SU-DHL-6 (cell line): ENCODE measurements around the gene TAGLN2.

Experiments
- H2AFZ ChIP-seq: fragments of 200-600 bp; sonication (generic); 2 replicates; pipeline ENCODE4 v1.6.1; 2014; ENCODE audit warnings: low read depth, mild to moderate bottlenecking, moderate library complexity, mixed read lengths, antibody characterized with exemption, low read length; ENCODE audit not compliant: severe bottlenecking
- H3F3A ChIP-seq: fragments of 200-600 bp; shearing (Covaris generic); 2 replicates; pipeline ENCODE4 v1.6.0; 2016; ENCODE audit warnings: antibody characterized with exemption, mild to moderate bottlenecking; ENCODE audit not compliant: insufficient read depth
- H3K27ac ChIP-seq: fragments of 200-600 bp; sonication (generic); 2 replicates; pipeline ENCODE4 v1.5.1; 2016; ENCODE audit warnings: low read depth, mild to moderate bottlenecking, low read length, moderate library complexity, mixed read lengths
- H3K27me3 ChIP-seq: fragments of 200-600 bp; sonication (generic), shearing (Covaris generic); 2 replicates; pipeline ENCODE4 v1.6.0; 2014; ENCODE audit warnings: mild to moderate bottlenecking, low read length
- H3K36me3 ChIP-seq: fragments of 200-600 bp; sonication (generic); 2 replicates; pipeline ENCODE4 v1.6.1; 2014; ENCODE audit warnings: mild to moderate bottlenecking, low read length, mixed read lengths
- H3K4me2 ChIP-seq: fragments of 300-600, 200-600 bp; shearing (Covaris generic), sonication (generic); 2 replicates; pipeline ENCODE4 v1.6.0; 2014; ENCODE audit warnings: low read length, low read depth, mild to moderate bottlenecking; ENCODE audit not compliant: poor library complexity, severe bottlenecking
- H3K4me3 ChIP-seq: fragments of 200-600 bp; sonication (generic); 2 replicates; pipeline ENCODE4 v1.5.1; 2014; ENCODE audit warnings: antibody characterized with exemption, low read length, mild to moderate bottlenecking, mixed read lengths; ENCODE audit not compliant: insufficient read depth, poor library complexity, severe bottlenecking
- H3K79me2 ChIP-seq: fragments of 200-600 bp; sonication (generic); 2 replicates; pipeline ENCODE4 v1.6.1; 2014; ENCODE audit warnings: mild to moderate bottlenecking, low read length, moderate library complexity; ENCODE audit not compliant: insufficient read depth
- H3K9ac ChIP-seq: fragments of 200-600 bp; sonication (generic); 2 replicates; pipeline ENCODE4 v1.7.0; 2014; ENCODE audit warnings: mild to moderate bottlenecking, low read length
- H3K9me2 ChIP-seq: fragments of 200-600 bp; sonication (generic); replicated peaks from 2 replicates; pipeline ENCODE4 v1.6.1; 2014; ENCODE audit warnings: low read length; ENCODE audit not compliant: insufficient read depth
- H3K9me3 ChIP-seq: fragments of 200-600 bp; sonication (generic); 2 replicates; pipeline ENCODE4 v1.6.1; 2014; ENCODE audit warnings: low read length, mixed read lengths; ENCODE audit not compliant: insufficient read depth
- H4K20me1 ChIP-seq: fragments of 200-600 bp; sonication (generic); 2 replicates; pipeline ENCODE4 v1.6.1; 2014; ENCODE audit warnings: low read depth, mild to moderate bottlenecking, antibody characterized with exemption, low read length, moderate library complexity, mixed read lengths
- CTCF ChIP-seq: fragments of 200-600 bp; sonication (generic); IDR thresholded peaks from one replicate; pipeline ENCODE4 v1.5.1; 2017; ENCODE audit warnings: antibody characterized with exemption, mild to moderate bottlenecking, low read length, moderate library complexity; ENCODE audit not compliant: insufficient read depth, poor library complexity, severe bottlenecking
- EZH2phosphoT487 ChIP-seq: fragments of 200-600 bp; sonication (generic), shearing (Covaris generic); conservative IDR thresholded peaks from 2 replicates; pipeline ENCODE4 v1.6.1; 2018; ENCODE audit warnings: mild to moderate bottlenecking, antibody characterized with exemption, low read length, moderate library complexity, mixed read lengths

The TAGLN2 gene

GRCh38 chr1:159935719-159936272 is 10.5 kb upstream of the TAGLN2 start:
- Histone ChIP-seq H3K9me2 (no peaks in the 10 kb centered on the region), H4K20me1 (no peaks in the 10 kb centered on the region), H3K9me3 (no peaks in the 10 kb centered on the region), H3K27ac (no peak overlapping the region), H3K36me3 (no peaks in the 10 kb centered on the region), H3K4me2 (no peak overlapping the region), H2AFZ (no peak overlapping the region), H3K79me2 (no peaks in the 10 kb centered on the region), H3K27me3 (no peaks in the 10 kb centered on the region), H3K4me3 (no peak overlapping the region), H3K9ac (no peak overlapping the region), H3F3A (no peaks in the 10 kb centered on the region)
- no peak for TF ChIP-seq EZH2phosphoT487
- no peak for TF ChIP-seq CTCF

GRCh38 chr1:159935305-159935704 is 10.0 kb upstream of the TAGLN2 start:
- H3K4me3 ChIP-seq, result no peak overlapping the region
- TF ChIP-seq CTCF, result no peak
- no peak for TF ChIP-seq EZH2phosphoT487

GRCh38 chr1:159934136-159935039 is 9.1 kb upstream of the TAGLN2 start:
- H3F3A ChIP-seq, result no peaks in the 10 kb centered on the region
- H2AFZ ChIP-seq, result no peak overlapping the region
- no peaks in the 10 kb centered on the region for H3K27me3 ChIP-seq
- no peaks in the 10 kb centered on the region for H3K9me3 ChIP-seq
- no peak overlapping the region for H3K4me3 ChIP-seq
- TF ChIP-seq CTCF, result no peak
- no peak for TF ChIP-seq EZH2phosphoT487
- H3K9me2 ChIP-seq, result no peaks in the 10 kb centered on the region
- no peaks in the 10 kb centered on the region for H4K20me1 ChIP-seq
- no peaks in the 10 kb centered on the region for H3K36me3 ChIP-seq
- no peak overlapping the region for H3K4me2 ChIP-seq
- no peak overlapping the region for H3K27ac ChIP-seq
- no peaks in the 10 kb centered on the region for H3K79me2 ChIP-seq
- H3K9ac ChIP-seq, result no peak overlapping the region

More at GRCh38 chr1:159935305-159935704, 10.0 kb upstream of the TAGLN2 start:
- H3F3A ChIP-seq, result no peaks in the 10 kb centered on the region
- H2AFZ ChIP-seq, result no peak overlapping the region
- H3K4me2 ChIP-seq, result no peak overlapping the region
- H3K9me2 ChIP-seq, result no peaks in the 10 kb centered on the region
- H3K9me3 ChIP-seq, result no peaks in the 10 kb centered on the region
- H4K20me1 ChIP-seq, result no peaks in the 10 kb centered on the region
- no peaks in the 10 kb centered on the region for H3K79me2 ChIP-seq
- H3K36me3 ChIP-seq, result no peaks in the 10 kb centered on the region
- no peak overlapping the region for H3K9ac ChIP-seq
- no peak overlapping the region for H3K27ac ChIP-seq
- no peaks in the 10 kb centered on the region for H3K27me3 ChIP-seq
